Suprapubic skin (tissue), 4 donors: ENCODE measurements around the gene LDB2. TPM values are rescaled to one million over a fixed set of nuclear protein-coding genes. Genes with fewer than 3 reads are reported as not detected.

Experiments used
- DNase-seq, 2 donors: peaks; one replicate each; pipeline ENCODE4 v3.0.0-alpha.2; 2019; ENCODE audit warnings: low spot score in 2 of 2
- H3K27ac ChIP-seq: fragments of 200-600 bp; sonication (generic); one replicate; pipeline ENCODE4 v1.5.1; 2019
- H3K27me3 ChIP-seq: fragments of 200-600 bp; sonication (generic); one replicate; pipeline ENCODE4 v1.5.1; 2019
- H3K36me3 ChIP-seq: fragments of 200-600 bp; sonication (generic); one replicate; pipeline ENCODE4 v1.5.1; 2019
- H3K4me1 ChIP-seq: fragments of 200-600 bp; sonication (generic); one replicate; pipeline ENCODE4 v1.5.1; 2019
- H3K4me3 ChIP-seq: fragments of 200-600 bp; sonication (generic); one replicate; pipeline ENCODE4 v1.5.1; 2019; ENCODE audit warnings: mild to moderate bottlenecking
- H3K9me3 ChIP-seq: fragments of 200-600 bp; sonication (generic); one replicate; pipeline ENCODE4 v1.5.1; 2019
- EP300 ChIP-seq: sonication (generic); formaldehyde crosslinking; IDR thresholded peaks from one replicate; pipeline ENCODE4 v1.6.1; 2017; ENCODE audit warnings: antibody characterized with exemption
- POLR2A ChIP-seq, 2 donors: fragments of 450-650 bp; IDR thresholded peaks; one replicate each; pipeline ENCODE4 v1.6.1; 2017; ENCODE audit warnings: antibody characterized with exemption in 2 of 2, mild to moderate bottlenecking in 2 of 2, moderate library complexity in 2 of 2
- POLR2AphosphoS5 ChIP-seq, 3 donors: sonication (generic); formaldehyde crosslinking; IDR thresholded peaks; one replicate each; pipeline ENCODE4 v1.6.1; 2017; ENCODE audit warnings: antibody characterized with exemption in 3 of 3
- WGBS: methylation state at CpG from one replicate; pipeline ENCODE4 v1.1.5; 2018; 5-methylcytosine and 5-hydroxymethylcytosine counted together
- total RNA-seq, 4 donors: library from RNA; depleted of rRNA; stranded (reverse); fragments of >200 nt; gene quantifications; one replicate each; pipeline ENCODE4 v1.1.0, GENCODE V29; 2016
- TF ChIP-seq, protein P1 (sequence below), 2 donors: fragments of 200-600 bp in 1 of 2; fragments of 450-650 bp in 1 of 2; sonication (generic) in 1 of 2; IDR thresholded peaks; one replicate each; pipeline ENCODE4 v1.5.1; 2016 to 2019; ENCODE audit warnings: antibody characterized with exemption in 2 of 2, mild to moderate bottlenecking in 1 of 2, moderate library complexity in 1 of 2

The LDB2 gene
- total RNA-seq, 4 donors from 2014 or later, result 4.7 to 17.7 (median 9.9) TPM

DNA sequence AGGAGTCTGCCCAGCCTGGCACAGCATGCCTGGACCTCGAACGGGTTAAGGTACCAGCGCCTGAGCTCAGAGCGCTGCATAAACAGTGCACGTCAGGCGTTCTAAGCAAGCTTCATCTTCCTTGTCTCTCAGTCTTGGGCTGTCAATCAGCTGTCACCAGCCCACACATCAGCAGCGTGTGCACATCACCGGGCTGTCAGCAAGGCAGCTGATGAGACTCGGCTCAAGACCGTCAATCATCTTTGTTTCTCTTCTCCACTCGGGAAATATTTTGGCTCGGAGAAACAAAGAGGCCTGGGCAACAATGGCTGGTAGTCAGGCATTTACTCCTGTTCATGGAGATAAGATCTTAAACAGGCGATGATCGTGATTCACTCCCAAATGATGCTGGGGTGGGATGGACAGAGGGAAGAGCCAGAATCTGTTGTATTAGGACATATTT lies 141.3 kb downstream of the LDB2 start:
- H3K36me3 ChIP-seq, result no peaks in the 10 kb centered on the region
- no peaks in the 10 kb centered on the region for H3K9me3 ChIP-seq
- H3K4me1 ChIP-seq, result no peaks in the 10 kb centered on the region
- H3K27ac ChIP-seq, result no peak overlapping the region
- WGBS, result 57% methylated on average over 13 of the region's 14 CpGs
- H3K27me3 ChIP-seq, result no peaks in the 10 kb centered on the region
- no peak for TF ChIP-seq POLR2AphosphoS5 (IDR thresholded peaks at IDR 0.05)
- TF ChIP-seq, protein P1, sequence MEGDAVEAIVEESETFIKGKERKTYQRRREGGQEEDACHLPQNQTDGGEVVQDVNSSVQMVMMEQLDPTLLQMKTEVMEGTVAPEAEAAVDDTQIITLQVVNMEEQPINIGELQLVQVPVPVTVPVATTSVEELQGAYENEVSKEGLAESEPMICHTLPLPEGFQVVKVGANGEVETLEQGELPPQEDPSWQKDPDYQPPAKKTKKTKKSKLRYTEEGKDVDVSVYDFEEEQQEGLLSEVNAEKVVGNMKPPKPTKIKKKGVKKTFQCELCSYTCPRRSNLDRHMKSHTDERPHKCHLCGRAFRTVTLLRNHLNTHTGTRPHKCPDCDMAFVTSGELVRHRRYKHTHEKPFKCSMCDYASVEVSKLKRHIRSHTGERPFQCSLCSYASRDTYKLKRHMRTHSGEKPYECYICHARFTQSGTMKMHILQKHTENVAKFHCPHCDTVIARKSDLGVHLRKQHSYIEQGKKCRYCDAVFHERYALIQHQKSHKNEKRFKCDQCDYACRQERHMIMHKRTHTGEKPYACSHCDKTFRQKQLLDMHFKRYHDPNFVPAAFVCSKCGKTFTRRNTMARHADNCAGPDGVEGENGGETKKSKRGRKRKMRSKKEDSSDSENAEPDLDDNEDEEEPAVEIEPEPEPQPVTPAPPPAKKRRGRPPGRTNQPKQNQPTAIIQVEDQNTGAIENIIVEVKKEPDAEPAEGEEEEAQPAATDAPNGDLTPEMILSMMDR (IDR thresholded peaks at IDR 0.05), result no peak
- no peak for TF ChIP-seq EP300
- TF ChIP-seq POLR2A (IDR thresholded peaks at IDR 0.05), result no peak
- H3K4me3 ChIP-seq, result no peak overlapping the region
- DNase-seq, result no peak

DNA sequence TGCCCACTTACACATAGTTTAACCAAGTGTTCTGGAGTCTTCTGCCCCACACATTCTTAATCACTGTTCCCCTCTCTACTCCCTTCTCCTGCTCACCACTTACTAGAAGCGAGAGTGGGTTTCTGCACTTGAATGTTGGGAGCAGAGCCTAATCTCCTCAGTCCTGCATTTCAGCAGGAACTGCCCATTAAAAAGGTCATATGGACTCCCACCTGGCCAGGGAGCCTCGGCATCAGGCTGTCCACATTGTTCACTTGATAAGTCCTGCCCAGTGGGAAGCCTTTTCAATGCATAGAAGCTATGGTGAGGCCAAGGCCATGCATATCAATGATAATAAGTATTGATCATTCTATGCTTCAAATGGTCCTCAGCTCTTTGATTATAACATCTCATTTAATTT lies 144.3 kb downstream of the LDB2 start:
- no peak for TF ChIP-seq EP300
- TF ChIP-seq, protein P1 (IDR thresholded peaks at IDR 0.05), result no peak
- TF ChIP-seq POLR2AphosphoS5 (IDR thresholded peaks at IDR 0.05), result no peak
- no peak for TF ChIP-seq POLR2A (IDR thresholded peaks at IDR 0.05)
- Histone ChIP-seq H3K27me3 (no peaks in the 10 kb centered on the region), H3K4me1 (no peaks in the 10 kb centered on the region), H3K4me3 (no peak overlapping the region), H3K27ac (no peak overlapping the region), H3K9me3 (no peaks in the 10 kb centered on the region), H3K36me3 (no peaks in the 10 kb centered on the region)
- WGBS, result 89% methylated on average over 2 of the region's 2 CpGs
- DNase-seq, result no peak

DNA sequence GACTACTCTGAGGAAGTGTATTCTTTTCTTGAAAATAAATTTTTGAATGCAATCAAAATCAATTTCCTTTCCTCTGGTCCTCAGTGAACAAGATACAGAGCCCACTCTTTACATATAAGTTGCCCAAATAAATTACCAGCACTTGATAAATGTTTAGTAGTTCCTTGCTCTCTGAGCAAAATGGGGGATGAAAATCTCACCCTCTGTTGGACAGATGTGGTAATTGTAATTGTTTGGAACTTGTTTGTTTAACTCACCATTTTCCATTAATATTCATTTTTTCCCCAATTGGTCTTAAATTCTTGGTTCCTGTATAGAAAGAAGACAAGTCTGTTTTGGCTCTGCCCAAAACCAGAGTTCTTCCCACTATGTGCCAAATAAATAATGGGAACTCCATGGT lies 146.3 kb downstream of the LDB2 start:
- H3K4me3 ChIP-seq, result no peak overlapping the region
- DNase-seq, result no peak
- TF ChIP-seq POLR2AphosphoS5 (IDR thresholded peaks at IDR 0.05) (no peak), POLR2A (IDR thresholded peaks at IDR 0.05) (no peak), EP300 (no peak)
- TF ChIP-seq, protein P1 (IDR thresholded peaks at IDR 0.05), result no peak
- no peaks in the 10 kb centered on the region for H3K36me3 ChIP-seq
- H3K27ac ChIP-seq, result no peak overlapping the region
- no peaks in the 10 kb centered on the region for H3K27me3 ChIP-seq
- H3K4me1 ChIP-seq, result no peaks in the 10 kb centered on the region
- H3K9me3 ChIP-seq, result no peaks in the 10 kb centered on the region

DNA sequence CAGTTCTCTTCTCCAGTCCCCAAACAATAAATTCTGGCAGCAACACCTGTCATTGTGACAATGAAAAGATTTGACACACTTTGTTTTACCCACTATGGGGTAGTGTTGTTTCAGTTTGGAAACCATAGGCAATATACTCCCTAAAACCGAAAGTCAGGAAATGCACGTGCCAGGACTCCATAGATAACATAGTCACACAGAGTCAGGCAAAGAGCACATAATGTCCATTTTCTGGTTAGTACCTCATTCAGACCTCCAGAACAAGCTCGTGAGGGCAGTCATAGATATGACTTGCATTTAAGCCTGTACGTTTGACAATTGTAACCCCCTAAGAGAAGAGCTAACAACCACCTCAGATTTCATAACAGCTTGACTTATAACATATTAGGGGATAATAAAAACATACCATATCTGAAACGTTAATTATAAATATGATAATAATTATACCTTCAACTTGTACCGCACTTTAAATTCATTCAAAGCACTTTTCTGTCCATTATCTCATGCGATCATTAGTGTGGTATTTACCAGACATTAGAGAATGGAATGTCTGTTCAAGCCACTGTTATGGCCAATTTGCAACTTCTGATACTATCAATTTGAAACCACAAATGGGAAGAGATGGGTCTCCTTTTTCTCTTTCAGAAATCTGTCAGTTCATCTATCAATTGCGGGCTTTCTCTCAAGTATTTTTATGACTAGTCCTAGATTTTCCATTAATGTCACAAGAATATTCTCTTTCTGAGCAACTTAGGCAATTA lies 147.4 kb downstream of the LDB2 start:
- Histone ChIP-seq H3K27ac (no peak overlapping the region), H3K4me3 (no peak overlapping the region), H3K36me3 (no peaks in the 10 kb centered on the region), H3K9me3 (no peaks in the 10 kb centered on the region), H3K27me3 (no peaks in the 10 kb centered on the region), H3K4me1 (no peaks in the 10 kb centered on the region)
- 76% methylated on average over 8 of the region's 8 CpGs for WGBS
- DNase-seq, result no peak
- TF ChIP-seq EP300 (no peak), POLR2AphosphoS5 (IDR thresholded peaks at IDR 0.05) (no peak), POLR2A (IDR thresholded peaks at IDR 0.05) (no peak)
- TF ChIP-seq, protein P1 (IDR thresholded peaks at IDR 0.05), result no peak

GRCh38 chr4:16750216-16750615 lies 148.2 kb downstream of the LDB2 start:
- Histone ChIP-seq H3K4me3 (no peak overlapping the region), H3K36me3 (no peaks in the 10 kb centered on the region), H3K27ac (no peak overlapping the region), H3K27me3 (no peaks in the 10 kb centered on the region), H3K9me3 (no peaks in the 10 kb centered on the region), H3K4me1 (no peaks in the 10 kb centered on the region)
- TF ChIP-seq EP300 (no peak), POLR2AphosphoS5 (IDR thresholded peaks at IDR 0.05) (no peak), POLR2A (IDR thresholded peaks at IDR 0.05) (no peak)
- TF ChIP-seq, protein P1 (IDR thresholded peaks at IDR 0.05), result no peak
- DNase-seq, result no peak
- WGBS, result 66% methylated on average over 2 of the region's 2 CpGs
